GM03348 (cell line): ENCODE measurements around the gene NSUN6.
"Not testable (repeated sequence)": the region's sequence is repeated elsewhere in the genome, so short reads cannot be mapped to it uniquely, and the experiment has no call there.

Experiments
- DNase-seq: peaks from one replicate; pipeline ENCODE4 v3.0.0; 2012; ENCODE audit warnings: low spot score

NSUN6 gene

DNA sequence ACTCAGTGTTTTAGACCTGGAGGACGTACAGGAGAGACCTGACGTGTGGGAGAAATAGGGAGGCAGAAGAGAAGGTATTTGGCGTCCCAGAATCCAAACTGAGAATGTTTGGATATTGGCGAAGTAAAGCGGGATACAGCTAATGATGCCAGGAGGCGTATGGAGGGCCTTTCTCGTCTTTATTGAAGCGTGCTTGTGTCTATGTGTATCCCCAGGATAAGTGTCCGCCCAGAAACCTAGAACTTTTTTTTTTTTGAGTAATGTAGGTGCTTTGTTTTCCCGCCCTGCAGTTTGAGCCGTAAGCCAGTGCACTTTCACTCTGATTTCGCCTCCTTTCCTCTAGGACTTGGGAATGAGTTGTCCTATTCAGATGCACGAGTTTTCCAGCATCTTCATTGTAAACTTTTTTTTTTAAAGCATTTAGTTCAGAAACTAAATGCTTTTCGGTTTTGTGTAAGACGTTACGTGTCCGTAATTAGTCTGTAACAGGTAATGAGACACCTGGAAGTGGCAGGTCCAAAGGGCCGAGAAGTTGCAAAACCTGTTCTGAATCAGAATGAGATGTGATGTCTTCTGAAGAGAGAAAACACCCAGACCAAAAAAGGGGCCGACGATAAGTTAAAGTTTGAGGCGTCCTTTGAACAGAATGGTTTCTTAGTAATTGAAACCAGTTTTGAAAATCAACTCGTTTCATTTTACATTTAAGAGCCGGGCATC is 8.6 kb upstream of the NSUN6 start:
- peak; percentile 13 for DNase-seq

DNA sequence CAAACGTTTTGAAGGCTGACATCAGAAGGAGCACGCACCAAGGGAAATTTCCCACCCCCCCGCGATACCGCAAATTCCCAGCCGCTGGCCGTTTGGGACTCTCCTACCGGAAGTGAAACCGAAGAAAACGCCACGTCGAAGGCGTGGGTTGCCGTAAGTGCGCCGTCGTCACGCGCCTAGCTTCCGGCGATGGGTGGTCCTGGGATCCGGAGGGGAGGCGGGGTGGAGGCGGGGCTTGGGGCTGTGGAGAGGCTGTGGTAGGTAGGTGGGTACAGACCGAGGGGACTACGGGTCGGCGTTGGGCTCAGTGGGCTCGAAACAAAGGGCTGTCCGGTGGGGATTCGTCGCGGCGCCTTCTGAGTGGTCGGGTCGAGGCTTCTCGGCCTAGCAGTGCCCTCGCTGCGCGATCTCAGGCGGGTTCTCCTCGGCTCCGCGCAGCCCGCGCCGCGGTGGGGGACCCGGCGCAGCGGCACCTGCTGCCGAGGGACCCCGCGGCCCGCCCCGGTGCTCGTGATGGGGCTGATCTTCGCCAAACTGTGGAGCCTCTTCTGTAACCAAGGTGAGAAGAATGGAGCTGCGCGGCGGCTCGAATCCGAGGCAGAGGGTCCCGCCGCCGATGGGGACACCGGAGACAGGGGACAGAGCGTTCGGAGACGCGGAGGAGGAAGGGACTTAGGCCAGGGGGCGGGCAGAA is 7.9 kb upstream of the NSUN6 start, which contains the start of gene ARL5B:
ARL5B (plus strand) TSS at position 307 of the 694 bp plus-strand sequence; CDS start at position 514, 207 bp downstream.
- peak; percentile 97 for DNase-seq

DNA sequence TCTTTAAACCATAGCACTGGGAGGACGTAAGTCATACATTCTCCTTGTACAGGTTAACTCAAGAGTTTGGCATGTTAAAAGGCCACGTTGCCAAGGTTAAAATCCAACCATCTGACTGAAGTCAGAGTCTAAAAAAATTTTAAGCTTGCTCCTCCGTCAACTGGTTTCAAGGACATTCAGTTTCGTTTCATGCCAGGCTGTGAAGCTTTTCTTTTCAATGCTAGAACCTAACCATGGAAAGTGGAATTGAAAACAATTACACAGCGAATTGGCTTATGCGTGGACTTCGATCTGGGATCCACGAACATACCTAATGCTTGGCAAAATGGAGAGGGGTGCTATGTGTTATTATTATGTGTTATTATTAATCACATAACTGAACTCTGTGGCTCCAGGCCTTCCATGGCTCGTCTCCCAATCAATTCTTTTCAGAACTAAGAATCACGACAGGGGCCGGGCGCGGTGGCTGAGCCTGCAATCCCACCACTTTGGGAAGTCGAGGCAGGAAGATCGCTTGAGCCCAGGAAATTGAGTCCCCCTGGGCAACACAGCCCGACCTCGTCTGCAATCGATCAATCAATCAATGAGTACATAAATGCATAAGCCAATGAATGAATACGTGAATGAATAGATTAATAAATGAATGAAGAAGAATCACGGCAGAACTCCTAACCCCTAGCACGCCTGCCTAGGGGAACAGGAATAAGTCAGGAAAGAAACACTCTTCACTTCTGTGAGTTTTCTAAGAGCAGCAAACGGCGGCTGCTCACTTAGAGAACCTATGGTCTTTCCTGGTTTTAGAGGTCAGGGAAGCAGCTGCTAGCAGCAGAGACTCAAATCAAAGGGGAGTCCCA is 7.1 kb upstream of the NSUN6 start:
- peak; percentile 18 for DNase-seq

DNA sequence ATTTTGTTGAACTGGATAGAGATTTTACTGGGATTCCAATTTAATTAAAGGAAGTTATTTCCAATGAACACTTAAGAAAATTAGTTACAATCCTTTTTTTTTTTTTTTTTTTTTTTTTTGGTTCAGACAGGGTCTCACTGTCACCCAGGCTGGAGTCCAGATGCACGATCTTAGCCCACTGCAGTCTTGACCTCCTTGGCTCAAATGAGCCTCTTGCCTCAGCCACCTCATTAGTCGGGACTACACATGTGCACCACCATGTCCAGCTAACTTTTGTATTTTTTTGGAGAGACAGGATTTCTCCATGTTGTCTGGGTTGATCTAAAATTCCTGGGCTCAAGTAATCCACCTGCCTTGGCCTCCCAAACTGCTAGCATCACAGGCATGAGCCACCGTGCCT is 5.3 kb upstream of the NSUN6 start:
- no peak for DNase-seq

DNA sequence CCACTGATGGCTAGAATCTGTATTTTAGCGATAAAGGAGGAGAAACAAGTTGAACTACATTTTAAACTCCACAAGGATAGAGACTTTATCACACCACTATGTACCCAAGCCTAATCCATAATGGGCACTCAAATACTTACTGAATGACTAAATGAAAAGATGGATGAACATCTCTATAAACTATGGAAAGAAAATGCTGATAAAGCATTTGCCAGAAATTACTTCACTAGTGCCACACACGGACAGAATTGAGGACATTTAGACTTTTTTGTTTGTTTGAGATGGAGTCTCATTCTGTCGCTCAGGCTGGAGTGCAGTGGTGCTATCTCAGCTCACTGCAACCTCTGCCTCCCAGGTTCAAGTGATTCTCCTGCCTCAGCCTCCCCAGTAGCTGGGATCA is 1.7 kb upstream of the NSUN6 start:
- no peak for DNase-seq

DNA sequence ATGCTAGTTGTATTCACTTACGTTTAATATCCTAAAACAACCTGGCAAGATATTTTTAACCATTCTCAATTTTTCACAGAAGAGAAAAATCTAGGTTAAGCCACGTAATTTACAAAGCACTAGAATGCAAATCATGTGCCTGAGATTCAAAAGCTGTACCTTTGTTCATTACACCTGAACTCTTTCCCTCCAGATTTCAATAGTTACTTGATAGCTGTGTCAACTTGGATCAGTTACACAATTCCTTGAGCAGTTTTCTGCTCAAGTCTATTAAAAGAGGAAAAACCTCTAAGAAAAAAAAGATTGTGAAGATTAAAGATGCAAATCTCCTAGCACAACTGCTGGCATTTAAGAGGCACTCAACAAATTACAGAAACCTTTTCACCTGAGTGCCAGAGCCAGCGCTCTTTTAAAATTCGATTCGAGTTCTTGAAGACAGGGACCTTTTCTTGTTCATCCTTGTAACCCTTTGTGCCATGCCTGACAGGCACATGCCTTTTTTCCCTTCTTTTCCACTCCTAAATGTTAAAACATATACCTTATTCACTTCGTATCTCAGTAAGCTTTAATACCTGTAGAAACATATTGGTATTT is 886 bp downstream of the NSUN6 start:
- no peak for DNase-seq

DNA sequence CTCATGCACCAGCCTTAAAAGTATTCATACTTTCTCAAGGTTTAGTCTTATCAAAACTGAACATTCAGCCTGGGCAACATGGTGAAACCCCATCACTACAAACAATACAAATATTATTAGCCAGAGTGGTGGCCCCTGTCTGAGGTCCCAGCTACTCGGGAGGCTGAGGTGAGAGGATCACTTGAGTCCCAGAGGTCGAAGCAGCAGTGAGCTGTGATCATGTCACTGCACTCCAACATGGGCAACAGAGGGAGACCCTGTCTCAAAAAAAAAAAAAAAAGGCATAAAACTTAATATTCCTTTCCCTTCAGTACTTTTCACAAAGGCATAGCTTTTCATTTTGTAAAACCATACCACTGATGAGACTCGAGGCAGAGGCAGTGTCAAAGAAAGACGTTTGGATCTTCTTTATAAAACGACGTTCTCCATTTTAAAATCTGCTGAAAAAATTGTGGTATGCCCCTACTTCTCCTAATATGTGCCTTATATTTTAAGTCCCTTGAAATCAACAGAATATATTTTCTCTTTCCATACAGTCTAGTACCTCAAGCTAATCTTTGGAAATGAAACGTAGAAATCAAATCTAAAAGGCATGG is 1.9 kb downstream of the NSUN6 start:
- DNase-seq = no peak

DNA sequence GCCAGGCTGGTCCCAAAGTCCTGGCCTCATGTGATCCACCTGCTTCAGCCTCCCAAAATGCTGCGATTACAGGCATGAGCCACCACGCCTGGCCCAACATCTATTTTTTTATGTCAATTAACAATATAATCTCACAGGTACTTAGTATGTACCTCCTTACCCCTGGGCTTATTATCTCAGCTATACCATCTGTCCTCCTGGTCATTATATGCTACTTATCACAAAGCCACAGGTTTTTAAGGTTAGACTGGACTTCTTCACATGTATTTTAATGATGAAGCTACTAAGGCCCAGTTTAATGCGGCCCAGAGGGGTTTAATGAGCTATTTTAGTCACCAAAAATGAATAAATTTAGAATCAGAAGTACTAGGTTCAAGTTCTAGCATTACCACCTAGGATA is 3.4 kb downstream of the NSUN6 start:
- DNase-seq = no peak

DNA sequence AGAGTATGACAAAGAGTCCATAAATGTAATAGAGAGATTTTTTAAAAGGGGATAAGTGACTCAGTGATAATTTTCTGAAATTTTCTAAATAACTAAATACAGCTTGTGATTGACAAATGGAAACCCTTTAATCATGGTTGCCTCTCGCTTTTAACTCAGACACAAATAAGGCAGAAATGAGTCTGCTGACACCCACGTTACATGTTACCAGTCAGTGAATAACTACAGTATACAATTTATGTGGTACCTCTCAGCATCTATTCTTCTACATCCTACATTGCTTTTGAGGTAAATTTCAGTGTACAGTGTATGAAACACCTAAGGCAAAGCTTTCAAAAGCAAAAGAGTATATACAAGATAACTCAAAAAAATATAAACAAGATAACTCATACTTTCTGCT is 4.2 kb downstream of the NSUN6 start:
- DNase-seq = no peak

DNA sequence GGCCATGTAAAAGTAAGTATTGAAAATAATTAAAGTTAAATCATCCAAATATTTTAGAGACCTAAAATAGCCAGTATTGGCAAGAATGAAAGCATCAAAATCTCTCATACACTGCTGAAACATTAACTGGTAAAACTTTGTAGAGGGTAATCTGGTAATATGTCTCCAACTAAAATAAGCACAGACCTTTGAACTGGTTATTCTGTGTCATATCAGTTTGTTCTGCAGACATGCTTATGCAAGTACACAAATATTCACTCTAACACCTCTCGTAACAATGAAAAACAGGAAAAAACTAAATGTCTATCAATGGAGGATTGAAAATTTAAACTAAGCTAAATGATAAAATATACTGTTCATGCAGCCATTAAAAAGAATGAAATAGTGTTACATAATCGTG is 11.7 kb downstream of the NSUN6 start:
- not testable (repeated sequence) for DNase-seq

DNA sequence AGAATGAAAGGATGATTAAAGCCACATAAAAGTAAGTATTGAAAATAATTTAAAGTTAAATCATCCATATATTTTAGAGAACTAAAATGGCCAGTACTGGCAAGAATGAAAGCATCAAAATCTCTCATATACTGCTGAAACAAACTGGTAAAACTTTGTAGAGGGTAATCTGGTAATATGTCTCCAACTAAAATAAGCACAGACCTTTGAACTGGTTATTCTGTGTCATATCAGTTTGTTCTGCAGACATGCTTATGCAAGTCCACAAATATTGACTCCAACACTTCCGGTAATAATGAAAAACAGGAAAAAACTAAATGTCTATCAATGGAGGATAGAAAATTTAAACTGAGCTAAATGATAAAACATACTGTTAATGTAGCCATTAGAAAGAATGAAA is 14.0 kb downstream of the NSUN6 start:
- not testable (repeated sequence) for DNase-seq

DNA sequence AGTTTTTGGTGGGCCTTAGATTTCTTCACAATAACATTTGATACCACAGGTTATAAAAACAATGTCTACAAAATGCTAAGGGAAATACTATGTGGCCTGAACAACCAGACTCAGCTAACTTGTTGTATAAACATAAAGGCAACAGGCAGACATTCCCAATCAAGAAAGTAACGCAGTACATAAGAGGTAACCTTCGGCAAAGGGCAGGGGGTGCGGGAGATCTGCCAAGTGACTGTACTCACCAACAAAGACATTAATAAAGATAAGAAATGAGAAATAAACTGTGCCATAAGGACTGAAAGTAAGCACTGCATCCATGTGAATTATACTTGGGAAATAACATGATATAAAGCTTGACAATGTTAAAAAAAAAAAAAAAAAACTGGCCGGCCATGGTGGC is 15.4 kb downstream of the NSUN6 start:
- DNase-seq = no peak

DNA sequence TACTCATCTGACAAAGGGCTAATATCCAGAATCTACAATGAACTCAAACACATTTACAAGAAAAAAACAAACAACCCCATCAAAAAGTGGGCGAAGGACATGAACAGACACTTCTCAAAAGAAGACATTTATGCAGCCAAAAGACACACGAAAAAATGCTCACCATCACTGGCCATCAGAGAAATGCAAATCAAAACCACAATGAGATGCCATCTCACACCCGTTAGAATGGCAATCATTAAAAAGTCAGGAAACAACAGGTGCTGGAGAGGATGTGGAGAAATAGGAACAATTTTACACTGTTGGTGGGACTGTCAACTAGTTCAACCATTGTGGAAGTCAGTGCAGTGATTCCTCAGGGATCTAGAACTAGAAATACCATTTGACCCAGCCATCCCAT is 18.9 kb downstream of the NSUN6 start:
- DNase-seq = not testable (repeated sequence)

DNA sequence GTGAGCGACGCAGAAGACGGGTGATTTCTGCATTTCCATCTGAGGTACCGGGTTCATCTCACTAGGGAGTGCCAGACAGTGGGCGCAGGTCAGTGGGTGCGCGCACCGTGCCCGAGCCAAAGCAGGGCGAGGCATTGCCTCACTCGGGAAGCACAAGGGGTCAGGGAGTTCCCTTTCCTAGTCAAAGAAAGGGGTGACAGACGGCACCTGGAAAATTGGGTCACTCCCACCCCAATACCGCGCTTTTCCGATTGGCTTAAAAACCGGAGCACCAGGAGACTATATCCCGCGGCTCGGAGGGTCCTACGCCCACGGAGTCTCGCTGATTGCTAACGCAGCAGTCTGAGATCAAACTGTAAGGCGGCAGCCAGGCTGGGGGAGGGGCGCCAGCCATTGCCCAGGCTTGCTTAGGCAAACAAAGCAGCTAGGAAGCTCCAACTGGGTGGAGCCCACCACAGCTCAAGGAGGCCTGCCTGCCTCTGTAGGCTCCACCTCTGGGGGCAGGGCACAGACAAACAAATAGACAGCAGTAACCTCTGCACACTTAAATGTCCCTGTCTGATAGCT is 23.9 kb downstream of the NSUN6 start:
- not testable (repeated sequence) for DNase-seq

DNA sequence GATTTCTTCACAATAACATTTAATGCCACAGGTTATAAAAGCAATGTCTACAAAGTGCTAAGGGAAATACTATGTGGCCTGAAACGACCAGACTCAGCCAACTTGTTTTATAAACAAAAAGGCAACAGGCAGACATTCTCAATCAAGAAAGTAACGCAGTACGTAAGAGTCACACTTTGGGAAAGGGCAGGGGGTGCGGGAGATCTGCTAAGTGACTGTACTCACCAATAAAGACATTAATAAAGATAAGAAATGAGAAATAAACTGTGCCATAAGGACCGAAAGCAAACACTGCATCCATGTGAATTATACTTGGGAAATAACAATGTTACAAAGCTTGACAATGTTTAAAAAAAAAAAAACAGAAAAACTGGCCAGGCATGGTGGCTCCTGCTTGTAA is 25.5 kb downstream of the NSUN6 start:
- DNase-seq = no peak

DNA sequence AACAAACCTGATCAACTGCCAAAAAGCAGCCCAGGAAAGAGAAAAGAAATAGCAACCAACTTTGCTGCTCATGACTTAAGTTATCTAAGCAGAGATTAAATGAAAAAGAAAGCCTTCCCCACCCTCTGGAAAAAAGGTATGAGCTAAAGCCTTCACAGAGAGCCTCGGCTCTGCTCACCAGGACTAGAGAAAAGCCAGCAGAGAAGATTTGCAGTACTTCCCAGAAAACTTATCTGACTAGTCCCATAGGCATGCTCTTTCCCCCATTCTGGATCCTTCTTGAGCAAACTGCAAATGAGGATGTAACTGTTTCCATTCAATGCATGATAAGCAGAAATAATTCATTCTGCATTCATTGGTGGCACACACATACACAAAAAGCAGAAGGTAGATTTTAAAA is 27.7 kb downstream of the NSUN6 start:
- DNase-seq = peak; percentile 35

DNA sequence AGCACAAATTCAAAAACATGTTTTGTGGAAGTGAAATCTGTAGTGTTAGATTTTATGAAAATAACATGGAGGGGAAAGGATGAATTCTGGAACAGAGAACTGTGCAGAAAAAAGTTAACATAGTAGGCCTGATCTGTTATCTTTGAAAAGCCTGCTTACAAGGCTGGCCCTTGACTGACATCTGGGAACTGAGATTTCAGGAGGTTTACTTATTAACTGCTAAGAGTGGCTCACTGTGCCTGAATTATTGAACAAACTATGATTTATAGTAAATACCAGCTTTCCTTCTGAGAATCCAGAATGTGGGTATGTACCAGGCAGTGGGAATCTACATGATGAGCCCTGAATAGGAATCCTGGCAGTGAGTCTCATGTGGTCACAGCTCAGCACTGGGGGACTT is 30.5 kb downstream of the NSUN6 start:
- DNase-seq = no peak

DNA sequence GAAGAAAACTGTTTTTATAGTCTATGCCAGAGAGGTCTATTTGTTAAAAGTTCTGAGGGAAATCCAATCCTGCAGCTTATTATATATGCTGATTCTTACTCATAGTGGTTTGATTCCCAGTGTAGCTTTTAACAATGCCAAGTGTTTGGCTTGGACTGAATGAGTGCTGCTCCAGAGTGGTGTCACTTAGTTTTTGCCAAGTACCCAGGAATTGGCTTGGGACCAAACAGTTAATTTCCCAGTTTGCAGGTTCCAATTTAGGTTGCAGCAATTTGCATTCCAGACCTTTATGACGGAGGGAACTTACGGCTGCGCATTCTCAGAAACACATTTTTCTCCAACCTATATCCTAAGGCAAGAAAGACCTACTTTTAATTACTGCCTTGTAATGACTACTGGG is 32.4 kb downstream of the NSUN6 start:
- no peak for DNase-seq

DNA sequence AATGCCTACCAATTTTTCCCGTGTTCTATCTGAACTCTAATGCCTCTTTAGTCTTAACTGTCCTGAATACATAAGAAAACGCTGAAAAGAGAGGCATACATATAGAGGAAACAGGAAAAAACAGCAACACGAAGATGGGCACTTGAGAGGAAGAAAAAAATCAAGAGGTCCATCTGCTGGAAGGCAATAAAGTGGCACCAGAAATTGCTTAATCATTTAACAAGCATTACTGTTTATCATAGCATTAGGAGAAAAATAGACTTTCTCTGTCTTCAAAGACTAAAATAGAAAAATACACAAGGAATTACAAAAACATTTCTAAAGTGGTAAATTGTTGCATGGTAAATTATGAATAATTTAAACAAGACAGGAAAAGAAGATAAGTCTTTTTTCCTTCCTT is 35.0 kb downstream of the NSUN6 start:
- DNase-seq = no peak

DNA sequence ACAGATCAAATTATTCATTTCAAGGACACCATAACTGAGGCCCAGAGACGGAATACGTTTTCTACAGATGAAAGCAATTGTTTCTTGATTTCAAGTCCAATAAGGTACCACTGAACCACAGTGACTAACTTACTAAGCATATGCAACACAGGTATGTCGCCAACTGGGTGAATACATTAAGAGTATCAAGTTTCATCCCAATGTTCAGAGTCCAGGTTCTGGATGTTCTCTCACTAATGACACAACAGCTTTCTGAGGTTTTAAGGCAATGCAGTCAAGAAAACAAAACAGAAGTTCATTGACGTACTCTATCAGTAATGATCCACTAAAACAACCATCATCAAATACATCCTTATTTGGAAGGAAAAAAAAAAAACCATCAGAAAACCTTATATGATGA is 35.8 kb downstream of the NSUN6 start:
- DNase-seq = no peak

DNA sequence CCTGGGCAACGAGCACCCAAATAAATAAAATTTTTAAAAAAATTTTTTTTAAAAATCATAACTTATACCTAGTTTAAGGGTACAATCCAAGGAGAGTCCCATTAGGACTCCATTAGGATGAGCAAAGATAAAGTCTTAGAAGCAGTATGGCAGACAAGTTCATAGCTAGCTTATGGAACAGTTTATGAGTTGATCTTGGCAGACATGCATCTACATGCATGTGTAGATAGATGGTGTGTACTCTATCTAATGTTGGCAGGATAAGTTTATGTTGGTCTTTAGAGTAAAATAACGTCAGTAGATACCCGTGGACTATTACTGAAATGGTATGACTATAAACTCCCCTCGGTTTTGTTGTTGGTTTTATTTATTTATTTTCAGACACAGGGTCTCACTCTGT is 40.2 kb downstream of the NSUN6 start:
- DNase-seq = no peak

DNA sequence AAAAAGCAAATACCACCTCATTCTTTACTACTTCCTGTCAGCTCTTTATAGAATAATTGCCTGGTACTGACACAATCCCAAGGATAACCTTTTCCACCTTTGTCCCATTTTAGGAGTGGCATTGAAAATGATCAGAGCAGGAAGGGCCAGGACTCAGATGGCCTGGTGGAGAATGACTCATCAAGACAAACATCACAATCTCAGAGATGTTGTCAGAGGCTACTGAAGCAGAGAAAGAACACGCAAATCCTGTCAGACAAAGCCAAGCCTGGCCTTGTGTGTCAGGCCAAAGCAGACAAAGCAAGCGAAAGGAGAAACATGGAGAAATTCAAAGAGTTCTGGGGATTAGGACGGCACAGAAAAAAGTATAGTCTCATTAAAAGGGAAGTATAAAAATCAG is 40.9 kb downstream of the NSUN6 start:
- peak; percentile 33 for DNase-seq
